ENCODE data around the gene PDPN. TPM values are rescaled to one million over a fixed set of nuclear protein-coding genes. Genes with fewer than 3 reads are reported as not detected.

Gene PDPN
- 20.3 and 249 TPM in 2 replicates for total RNA-seq

GRCh38 chr1:13583595-13583965 is at the start of gene PDPN:
Gene PDPN (plus strand): TSS chr1:13583832. CDS start chr1:13584034, 202 bp downstream.

Small RNAs within 50 kb of the gene (small RNA-seq; reads per million reads assigned to genes)
- not detected for gene RNA5SP41 (ENCODE audit: low replicate concordance)

Other genes with a start within 250 kb of the PDPN start
- not detected in 2 replicates for gene PRAMEF14, start 236.7 kb upstream of the PDPN start, total RNA-seq
- not detected in 2 replicates for gene PRAMEF19, start 211.9 kb upstream of the PDPN start, total RNA-seq
- gene PRAMEF17, start 194.2 kb upstream of the PDPN start, total RNA-seq: not detected in 2 replicates
- gene PRAMEF20, start 173.4 kb upstream of the PDPN start, total RNA-seq: not detected in 2 replicates
- not detected in 2 replicates for gene LRRC38, start 69.8 kb upstream of the PDPN start, total RNA-seq
- gene PRDM2, start 116.4 kb downstream of the PDPN start, total RNA-seq: 9.2 and 15.5 TPM in 2 replicates

Measured in placental pericyte (primary cell).